Trophoblast cell (in vitro differentiated cells and primary cell): ENCODE results near the gene UVRAG.

Experiments
- DNase-seq, 2 donors: peaks; one replicate each; pipeline ENCODE4 v3.0.0-alpha.2; 2016
- H2AFZ ChIP-seq: 2 replicates; pipeline ENCODE4 v1.6.1; 2013; ENCODE audit warnings: low read length, moderate library complexity, mild to moderate bottlenecking; ENCODE audit not compliant: insufficient read depth, poor library complexity
- H2AK5ac ChIP-seq: 2 replicates; pipeline ENCODE4 v1.6.1; 2013; ENCODE audit warnings: mild to moderate bottlenecking, low read length
- H2BK120ac ChIP-seq: 2 replicates; pipeline ENCODE4 v1.6.1; 2013; ENCODE audit warnings: low read length, mild to moderate bottlenecking, moderate library complexity; ENCODE audit not compliant: insufficient read depth, poor library complexity
- H2BK12ac ChIP-seq: 2 replicates; pipeline ENCODE4 v1.6.1; 2013; ENCODE audit warnings: mild to moderate bottlenecking, low read length, moderate library complexity
- H2BK5ac ChIP-seq: 2 replicates; pipeline ENCODE4 v1.6.1; 2013; ENCODE audit warnings: low read length, low read depth, moderate library complexity, mild to moderate bottlenecking; ENCODE audit not compliant: poor library complexity
- H3K14ac ChIP-seq: 2 replicates; pipeline ENCODE4 v1.6.1; 2013; ENCODE audit warnings: mild to moderate bottlenecking, low read length
- H3K18ac ChIP-seq: 2 replicates; pipeline ENCODE4 v1.6.1; 2013; ENCODE audit warnings: mild to moderate bottlenecking, low read length
- H3K23ac ChIP-seq: 2 replicates; pipeline ENCODE4 v1.6.1; 2013; ENCODE audit warnings: low read length
- H3K27ac ChIP-seq: 2 replicates; pipeline ENCODE4 v1.5.1; 2013; ENCODE audit warnings: low read depth, mild to moderate bottlenecking, inconsistent platforms, low read length, moderate library complexity
- H3K27me3 ChIP-seq: 2 replicates; pipeline ENCODE4 v1.6.1; 2013; ENCODE audit warnings: inconsistent platforms, mild to moderate bottlenecking, low read length, moderate library complexity; ENCODE audit not compliant: insufficient read depth
- H3K36me3 ChIP-seq, 2 experiments: 1 replicate in 1 of 2; 2 replicates in 1 of 2; pipeline ENCODE4 v1.6.1; 2013; ENCODE audit warnings: low read length in 2 of 2, mild to moderate bottlenecking in 2 of 2, moderate library complexity in 1 of 2; ENCODE audit not compliant: insufficient read depth in 2 of 2, control insufficient read depth in 1 of 2
- H3K4ac ChIP-seq: 2 replicates; pipeline ENCODE4 v1.6.1; 2013; ENCODE audit warnings: low read depth, mild to moderate bottlenecking, low read length, moderate library complexity
- H3K4me1 ChIP-seq, 2 experiments: 1 replicate in 1 of 2; 2 replicates in 1 of 2; pipeline ENCODE4 v1.6.1; 2013; ENCODE audit warnings: low read length in 2 of 2, mild to moderate bottlenecking in 2 of 2, moderate library complexity in 1 of 2; ENCODE audit not compliant: insufficient read depth in 2 of 2, control insufficient read depth in 1 of 2
- H3K4me2 ChIP-seq: 2 replicates; pipeline ENCODE4 v1.6.1; 2013; ENCODE audit warnings: inconsistent platforms, mild to moderate bottlenecking, low read length, moderate library complexity
- H3K4me3 ChIP-seq: 2 replicates; pipeline ENCODE4 v1.5.1; 2013; ENCODE audit warnings: mild to moderate bottlenecking, low read depth, low read length, inconsistent platforms
- H3K79me1 ChIP-seq: one replicate; pipeline ENCODE4 v1.6.1; 2013; ENCODE audit warnings: low read length
- H3K79me2 ChIP-seq: 2 replicates; pipeline ENCODE4 v1.6.1; 2013; ENCODE audit warnings: low read length, mild to moderate bottlenecking; ENCODE audit not compliant: control insufficient read depth, insufficient read depth, poor library complexity
- H3K9ac ChIP-seq: 2 replicates; pipeline ENCODE4 v1.6.1; 2013; ENCODE audit warnings: mild to moderate bottlenecking, low read length
- H3K9me3 ChIP-seq: 2 replicates; pipeline ENCODE4 v1.6.1; 2013; ENCODE audit warnings: low read depth, mild to moderate bottlenecking, control low read depth, inconsistent platforms, low read length; ENCODE audit not compliant: insufficient read depth
- H4K12ac ChIP-seq: 2 replicates; pipeline ENCODE4 v1.6.1; 2013; ENCODE audit warnings: low read depth, mild to moderate bottlenecking, low read length, moderate library complexity
- H4K8ac ChIP-seq: 2 replicates; pipeline ENCODE4 v1.6.1; 2013; ENCODE audit warnings: low read depth, mild to moderate bottlenecking, low read length, moderate library complexity
- H4K91ac ChIP-seq: one replicate; pipeline ENCODE4 v1.6.1; 2013; ENCODE audit warnings: low read depth, mild to moderate bottlenecking, low read length, moderate library complexity
- WGBS: extraction: QIAGEN DNeasy Blood & Tissue Kit; methylation state at CpG from one replicate; pipeline ENCODE4 v1.1.7; 2013; ENCODE audit warnings: missing lambda C conversion rate; ENCODE audit not compliant: insufficient read length, insufficient coverage; ENCODE audit errors: extremely low coverage; 5-methylcytosine and 5-hydroxymethylcytosine counted together

Gene UVRAG

DNA sequence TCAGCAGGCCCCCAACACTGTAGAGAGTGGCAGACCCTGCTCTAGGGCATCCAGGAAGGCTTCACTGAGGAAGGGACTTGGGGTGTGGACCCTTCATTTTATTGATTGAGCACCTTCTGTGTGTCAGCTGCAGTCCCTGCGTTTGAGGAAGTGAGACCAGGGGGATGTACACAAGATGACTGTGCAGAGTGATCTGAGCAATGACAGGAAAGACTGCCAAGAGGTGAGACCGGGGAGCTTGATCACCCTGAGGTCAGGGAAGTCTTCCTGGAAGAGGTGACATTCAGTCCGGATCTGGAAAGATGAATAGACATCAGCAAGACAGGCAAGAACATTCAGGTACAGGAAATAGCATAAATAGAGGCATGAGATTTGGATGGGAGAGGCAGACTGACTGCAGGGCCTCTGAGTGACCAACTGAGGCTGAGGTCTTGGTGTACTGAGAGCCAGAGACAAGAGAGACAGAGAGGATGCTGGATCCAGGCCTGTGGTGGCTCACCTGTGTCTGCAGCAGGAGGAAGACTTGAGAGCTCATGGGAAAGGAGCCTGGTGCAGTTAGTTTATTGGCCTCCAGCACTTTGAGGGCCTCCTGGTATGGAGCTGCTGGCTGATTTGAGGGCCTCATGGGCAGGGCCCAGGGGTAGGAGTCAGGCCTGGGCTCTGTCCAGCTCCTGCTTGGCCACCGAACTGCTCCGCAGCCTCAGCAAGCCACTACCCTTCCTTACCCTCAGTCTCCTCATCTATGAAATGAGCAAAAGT lies 41.2 kb upstream of the UVRAG start:
- H3K4ac ChIP-seq = no peak overlapping the region
- H3K27ac ChIP-seq = no peak overlapping the region
- no peak overlapping the region for H2AFZ ChIP-seq
- DNase-seq = no peak
- no peak overlapping the region for H3K4me3 ChIP-seq
- no peak overlapping the region for H3K9ac ChIP-seq
- H3K36me3 ChIP-seq = no peaks in the 10 kb centered on the region
- H3K14ac ChIP-seq = no peak overlapping the region
- no peak overlapping the region for H2BK120ac ChIP-seq
- no peak overlapping the region for H4K12ac ChIP-seq
- no peak overlapping the region for H3K18ac ChIP-seq
- H3K4me2 ChIP-seq = no peak overlapping the region
- no peak overlapping the region for H2BK5ac ChIP-seq
- no peaks in the 10 kb centered on the region for H3K79me1 ChIP-seq
- no peak overlapping the region for H2AK5ac ChIP-seq
- H4K91ac ChIP-seq = no peak overlapping the region
- peaks cover 0 to 2% of the 10 kb centered on the region in 2 experiments for H3K4me1 ChIP-seq
- H4K8ac ChIP-seq = no peak overlapping the region
- WGBS = no CpG with 5 or more reads among the region's 5 CpGs
- no peak overlapping the region for H2BK12ac ChIP-seq
- H3K9me3 ChIP-seq = peaks cover 5% of the 10 kb centered on the region
- no peaks in the 10 kb centered on the region for H3K79me2 ChIP-seq
- H3K27me3 ChIP-seq = peaks cover 15% of the 10 kb centered on the region
- no peak overlapping the region for H3K23ac ChIP-seq

DNA sequence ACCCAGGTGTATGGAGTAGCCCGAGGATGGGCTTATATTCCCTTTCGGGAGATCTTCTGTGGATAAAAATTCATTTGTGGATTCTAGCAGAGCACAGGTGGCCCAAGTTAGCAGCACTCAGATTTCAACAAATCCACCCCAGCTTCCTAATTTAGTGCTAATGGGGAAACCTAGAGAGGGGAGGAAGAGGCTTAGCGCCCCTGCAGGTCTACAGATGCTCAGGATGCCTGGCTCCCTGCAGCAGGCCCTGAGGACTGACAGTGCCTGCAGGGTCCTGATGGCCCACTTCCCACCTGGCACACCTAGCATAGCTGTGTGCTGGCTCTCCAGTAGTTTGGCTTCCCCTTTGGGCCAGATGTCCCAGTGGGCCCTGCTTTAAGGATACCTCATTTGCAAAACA lies 40.0 kb upstream of the UVRAG start:
- no peaks in the 10 kb centered on the region for H3K79me2 ChIP-seq
- no peak overlapping the region for H4K91ac ChIP-seq
- no peak overlapping the region for H3K27ac ChIP-seq
- no peak overlapping the region for H3K14ac ChIP-seq
- no peak overlapping the region for H3K23ac ChIP-seq
- H3K79me1 ChIP-seq = no peaks in the 10 kb centered on the region
- H4K12ac ChIP-seq = no peak overlapping the region
- H3K27me3 ChIP-seq = peaks cover 4% of the 10 kb centered on the region
- no peak overlapping the region for H4K8ac ChIP-seq
- no CpG with 5 or more reads among the region's 3 CpGs for WGBS
- no peak overlapping the region for H2BK5ac ChIP-seq
- no peak overlapping the region for H2BK12ac ChIP-seq
- H2BK120ac ChIP-seq = no peak overlapping the region
- no peak overlapping the region for H3K4ac ChIP-seq
- H3K36me3 ChIP-seq = no peaks in the 10 kb centered on the region
- DNase-seq = no peak
- no peaks in the 10 kb centered on the region for H3K4me1 ChIP-seq
- no peak overlapping the region for H2AFZ ChIP-seq
- no peak overlapping the region for H3K4me2 ChIP-seq
- H3K18ac ChIP-seq = no peak overlapping the region
- no peak overlapping the region for H3K4me3 ChIP-seq
- no peaks in the 10 kb centered on the region for H3K9me3 ChIP-seq
- H3K9ac ChIP-seq = no peak overlapping the region
- no peak overlapping the region for H2AK5ac ChIP-seq

DNA sequence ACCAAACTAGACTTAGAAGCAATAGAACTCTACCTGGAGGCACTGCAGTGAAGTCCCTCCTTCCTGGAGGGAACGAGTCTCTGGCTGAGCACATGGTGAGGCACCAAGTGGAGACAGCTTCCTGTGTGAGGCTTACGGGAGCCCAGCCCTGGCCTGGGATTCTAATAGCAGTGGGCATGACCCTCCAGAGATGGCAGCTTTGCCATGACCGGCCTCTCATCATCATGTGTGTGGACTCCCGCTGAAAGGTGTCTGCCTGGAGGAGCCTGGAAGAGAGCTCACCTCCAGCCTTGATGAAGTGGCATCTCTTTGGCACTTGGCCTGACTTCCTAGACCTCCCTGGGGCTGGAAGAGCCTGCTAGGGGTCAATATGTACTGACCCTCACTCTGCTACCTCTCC lies 38.5 kb upstream of the UVRAG start:
- Histone ChIP-seq H4K12ac (no peak overlapping the region), H3K27ac (no peak overlapping the region), H3K79me2 (no peaks in the 10 kb centered on the region), H3K14ac (no peak overlapping the region), H3K9ac (no peak overlapping the region), H3K4me3 (no peak overlapping the region), H2BK120ac (no peak overlapping the region), H3K9me3 (no peaks in the 10 kb centered on the region), H3K4ac (no peak overlapping the region), H3K18ac (no peak overlapping the region), H2BK12ac (no peak overlapping the region), H3K36me3 (no peaks in the 10 kb centered on the region), H3K23ac (no peak overlapping the region), H2AFZ (no peak overlapping the region), H2BK5ac (no peak overlapping the region), H3K79me1 (no peaks in the 10 kb centered on the region), H4K8ac (no peak overlapping the region), H4K91ac (no peak overlapping the region), H3K4me1 (peaks cover 0 to 2% of the 10 kb centered on the region in 2 experiments), H2AK5ac (no peak overlapping the region), H3K4me2 (no peak overlapping the region), H3K27me3 (no peaks in the 10 kb centered on the region)
- no peak for DNase-seq
- WGBS = no CpG with 5 or more reads among the region's 4 CpGs

DNA sequence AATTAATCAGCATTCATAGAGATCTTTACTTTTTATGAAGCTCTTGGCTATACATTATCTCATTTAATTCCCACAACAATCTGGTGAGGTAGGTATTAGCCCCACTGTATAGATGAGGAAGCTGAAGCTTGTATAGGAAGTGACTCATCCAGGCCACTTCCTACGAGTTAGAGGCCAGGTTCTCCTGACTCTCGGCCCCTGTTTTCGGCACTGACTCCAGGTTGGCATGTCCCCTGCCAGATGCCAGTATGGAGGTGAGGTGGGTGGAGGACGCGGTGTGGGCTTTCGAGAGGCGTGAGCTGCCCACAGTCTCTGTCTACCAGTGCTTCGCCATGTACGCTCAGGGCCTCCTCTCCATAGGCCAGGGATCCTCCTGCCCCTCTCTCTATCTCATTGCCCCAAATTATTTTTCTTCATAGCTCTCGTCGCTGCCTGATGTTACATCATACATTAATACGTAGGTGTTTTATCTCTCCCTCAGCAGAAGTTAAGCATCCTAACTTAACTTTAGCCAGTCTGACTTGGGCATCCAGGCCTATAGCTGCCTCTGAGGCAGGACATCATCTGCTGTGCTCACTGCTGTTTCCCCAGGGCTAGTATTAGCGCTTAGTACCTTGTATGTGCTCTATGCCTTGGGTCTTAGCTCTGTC lies 37.4 kb upstream of the UVRAG start:
- Histone ChIP-seq H2AFZ (no peak overlapping the region), H2BK120ac (no peak overlapping the region), H3K14ac (no peak overlapping the region), H3K18ac (no peak overlapping the region), H3K4me2 (no peak overlapping the region), H3K23ac (no peak overlapping the region), H4K12ac (no peak overlapping the region), H3K4ac (no peak overlapping the region), H2AK5ac (no peak overlapping the region), H3K79me2 (no peaks in the 10 kb centered on the region), H2BK12ac (no peak overlapping the region), H4K8ac (no peak overlapping the region), H3K36me3 (no peaks in the 10 kb centered on the region), H3K27ac (no peak overlapping the region), H3K4me3 (no peak overlapping the region), H2BK5ac (no peak overlapping the region), H3K9me3 (no peaks in the 10 kb centered on the region), H3K79me1 (no peaks in the 10 kb centered on the region), H3K27me3 (no peaks in the 10 kb centered on the region), H4K91ac (no peak overlapping the region), H3K4me1 (peaks cover 0 to 2% of the 10 kb centered on the region in 2 experiments), H3K9ac (no peak overlapping the region)
- WGBS = no CpG with 5 or more reads among the region's 13 CpGs
- DNase-seq = no peak
